Activated T-helper 2 cell treated with anti-CD3 and anti-CD28 coated beads, Interferon-gamma antibody, Interleukin-2, Interleukin-4, amounts not matched to agents 10 μg/mL and 5 μg/mL and 100 μg/mL, durations not matched to agents 14 hours and 24 hours and 36 hours (primary cell): ENCODE results near the gene SYMPK. TPM values are rescaled to one million over a fixed set of nuclear protein-coding genes. Genes with fewer than 3 reads are reported as not detected.
A peak's percentile ranks its signal among the peaks of the same experiment; 100 is the strongest.

Experiments used
- DNase-seq: peaks from one replicate; pipeline ENCODE4 v3.0.0; 2021; ENCODE audit warnings: low spot score
- H3K27ac Mint-ChIP-seq: one replicate; pipeline ENCODE4 v1.8.0; 2021; ENCODE audit warnings: mixed read lengths
- H3K27me3 Mint-ChIP-seq: one replicate; pipeline ENCODE4 v1.8.0; 2021; ENCODE audit warnings: low read depth, mixed read lengths
- H3K36me3 Mint-ChIP-seq: one replicate; pipeline ENCODE4 v1.8.0; 2021; ENCODE audit warnings: low read depth, mixed read lengths
- H3K4me1 Mint-ChIP-seq: one replicate; pipeline ENCODE4 v1.8.0; 2021; ENCODE audit warnings: low read depth, mixed read lengths
- H3K4me3 Mint-ChIP-seq: one replicate; pipeline ENCODE4 v1.8.0; 2021; ENCODE audit warnings: low read depth, mild to moderate bottlenecking, moderate library complexity, mixed read lengths
- H3K9me3 Mint-ChIP-seq: one replicate; pipeline ENCODE4 v1.8.0; 2021; ENCODE audit warnings: mixed read lengths
- intact Hi-C: fragments of 100-400 bp; cut with micrococcal nuclease; formaldehyde crosslinking; loops from one replicate; pipeline ENCODE4 v1.15.1; 2023
- total RNA-seq: library from RNA; stranded (reverse); gene quantifications from 2 replicates; pipeline ENCODE4 v1.2.3, GENCODE V29; 2022

SYMPK gene
- total RNA-seq, 1 donor from 2014 or later = 131 TPM

DNA sequence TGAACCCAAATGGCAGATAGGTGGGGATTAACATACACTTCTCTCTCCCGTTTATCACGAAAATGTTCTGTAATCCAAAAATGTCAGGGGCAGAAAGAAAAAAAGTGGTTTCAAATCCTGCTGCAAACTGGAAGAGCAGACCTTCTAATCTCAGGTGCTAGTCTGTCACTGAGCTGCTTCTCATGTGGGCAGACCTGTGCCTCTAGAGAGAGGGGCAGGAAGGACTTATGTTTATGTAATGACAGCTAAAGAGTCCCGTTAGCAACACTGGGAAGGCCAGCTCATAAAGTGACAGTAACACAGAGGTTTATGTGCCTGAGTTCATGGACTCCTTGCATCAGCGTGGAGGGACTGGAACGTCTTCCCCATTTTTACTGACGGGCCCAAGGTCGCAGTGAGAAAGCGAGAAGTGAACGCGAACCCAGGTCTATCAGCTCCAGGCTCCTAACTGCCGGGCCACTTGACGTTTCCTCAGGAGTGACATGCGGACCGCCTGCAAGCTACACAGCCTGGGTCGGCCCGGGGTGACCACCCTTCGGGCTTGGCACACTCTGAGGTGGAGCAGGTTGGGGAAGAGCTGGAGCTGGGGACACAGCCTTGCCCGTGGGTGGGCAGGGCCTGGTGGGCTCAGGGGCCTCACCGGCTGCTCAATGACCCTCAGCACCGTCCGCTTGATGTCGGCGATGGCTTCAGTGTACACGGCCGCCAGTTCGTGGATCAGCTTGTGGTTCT is 38.2 kb downstream of the SYMPK start:
- intact Hi-C loops = no loop called here
- Mint-ChIP-seq H3K4me1 (peaks cover 2% of the 10 kb centered on the region), H3K4me3 (no peak overlapping the region), H3K36me3 (peaks cover 57% of the 10 kb centered on the region), H3K27me3 (no peaks in the 10 kb centered on the region), H3K9me3 (no peaks in the 10 kb centered on the region), H3K27ac (no peak overlapping the region)
- no peak for DNase-seq

DNA sequence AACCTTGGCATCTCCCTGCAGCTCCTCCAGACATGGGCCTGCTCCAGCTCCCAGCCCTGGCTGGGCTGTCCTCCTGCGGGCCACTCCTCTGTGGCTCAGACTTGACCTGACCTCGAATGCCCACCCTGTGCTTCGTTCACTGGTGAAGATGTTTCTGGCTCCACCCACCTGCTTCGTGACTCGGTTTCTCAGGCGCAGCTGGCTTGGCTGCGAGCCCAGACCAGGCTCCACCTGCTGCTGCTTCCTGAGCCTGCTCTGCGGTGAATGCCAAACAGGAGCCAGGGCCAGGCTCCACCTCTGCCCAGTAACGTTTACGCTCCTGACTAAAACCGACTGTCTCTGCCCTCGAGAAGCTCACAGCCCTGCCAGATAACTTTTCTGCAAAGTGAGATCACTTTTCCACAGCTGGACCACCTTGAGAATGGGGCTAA is 38.9 kb downstream of the SYMPK start:
- intact Hi-C loops = no loop called here
- no peak for DNase-seq
- no peaks in the 10 kb centered on the region for H3K27me3 Mint-ChIP-seq
- H3K4me3 Mint-ChIP-seq = no peak overlapping the region
- H3K36me3 Mint-ChIP-seq = peaks cover 51% of the 10 kb centered on the region
- peaks cover 2% of the 10 kb centered on the region for H3K4me1 Mint-ChIP-seq
- no peaks in the 10 kb centered on the region for H3K9me3 Mint-ChIP-seq
- no peak overlapping the region for H3K27ac Mint-ChIP-seq

GRCh38 chr19:45823182-45823581 is 39.8 kb downstream of the SYMPK start:
- Mint-ChIP-seq H3K27me3 (no peaks in the 10 kb centered on the region), H3K9me3 (no peaks in the 10 kb centered on the region), H3K36me3 (peaks cover 46% of the 10 kb centered on the region), H3K4me1 (peaks cover 2% of the 10 kb centered on the region), H3K4me3 (no peak overlapping the region), H3K27ac (no peak overlapping the region)
- intact Hi-C loops = no loop called here
- no peak for DNase-seq

DNA sequence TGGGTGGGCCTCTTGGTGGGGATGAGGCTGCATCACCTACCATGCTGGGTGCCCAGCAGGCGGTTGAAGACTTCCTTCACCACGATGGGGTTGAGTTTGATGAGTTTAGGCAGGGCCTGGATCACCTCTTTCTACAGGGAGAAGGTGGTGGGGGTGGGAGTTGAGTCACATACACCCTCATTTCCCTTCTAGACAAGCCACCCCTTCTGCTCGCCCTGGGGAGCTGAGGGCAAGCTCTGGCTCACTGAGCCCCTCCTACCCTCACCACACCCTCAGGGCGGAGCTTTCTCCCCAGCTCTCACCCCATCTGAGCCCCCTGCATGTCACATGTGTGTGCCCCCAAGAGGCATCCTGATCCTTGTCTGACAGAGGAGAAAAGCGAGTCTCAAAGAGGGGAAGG is 40.2 kb downstream of the SYMPK start:
- Mint-ChIP-seq H3K27ac (no peak overlapping the region), H3K4me3 (no peak overlapping the region), H3K4me1 (peaks cover 2% of the 10 kb centered on the region), H3K27me3 (no peaks in the 10 kb centered on the region), H3K36me3 (peaks cover 42% of the 10 kb centered on the region), H3K9me3 (no peaks in the 10 kb centered on the region)
- intact Hi-C loops = no loop called here
- DNase-seq = no peak

GRCh38 chr19:45821570-45821969 is 41.4 kb downstream of the SYMPK start:
- Mint-ChIP-seq H3K4me1 (peaks cover 3% of the 10 kb centered on the region), H3K27ac (no peak overlapping the region), H3K9me3 (no peaks in the 10 kb centered on the region), H3K4me3 (no peak overlapping the region), H3K27me3 (no peaks in the 10 kb centered on the region), H3K36me3 (peaks cover 38% of the 10 kb centered on the region)
- intact Hi-C loops = no loop called here
- no peak for DNase-seq

- Mint-ChIP-seq H3K27me3 (no peaks in the 10 kb centered on the region), H3K4me1 (peaks cover 3% of the 10 kb centered on the region), H3K27ac (no peak overlapping the region), H3K4me3 (no peak overlapping the region), H3K9me3 (no peaks in the 10 kb centered on the region), H3K36me3 (peaks cover 35% of the 10 kb centered on the region)
- no peak for DNase-seq
- intact Hi-C loops = no loop called here
Observed at GRCh38 chr19:45821103-45821521, 41.8 kb downstream of the SYMPK start.

GRCh38 chr19:45820413-45821102 is 42.4 kb downstream of the SYMPK start:
- Mint-ChIP-seq H3K27ac (no peak overlapping the region), H3K27me3 (no peaks in the 10 kb centered on the region), H3K4me3 (no peak overlapping the region), H3K36me3 (peaks cover 29% of the 10 kb centered on the region), H3K4me1 (peaks cover 3% of the 10 kb centered on the region), H3K9me3 (no peaks in the 10 kb centered on the region)
- intact Hi-C loops = no loop called here
- DNase-seq = no peak

DNA sequence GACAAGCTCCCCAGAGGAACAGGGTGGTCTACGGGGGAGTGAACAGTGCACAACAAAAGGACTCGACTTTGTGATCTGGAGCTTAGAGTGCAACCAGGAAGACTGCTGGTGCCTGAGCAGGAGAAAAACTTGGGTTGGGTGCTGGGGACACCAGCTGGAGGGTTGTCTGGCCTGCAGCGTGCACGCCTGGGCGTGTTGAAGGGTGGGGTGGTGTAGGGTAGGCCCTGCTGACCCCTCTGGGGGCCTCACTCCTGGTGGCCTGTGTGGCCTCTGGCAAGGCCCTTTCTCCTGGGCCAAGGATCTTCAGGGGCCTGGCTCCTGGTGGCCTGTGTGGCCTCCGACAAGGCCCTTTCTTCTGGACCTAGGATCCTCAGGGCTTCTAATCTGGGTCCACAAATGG is 43.2 kb downstream of the SYMPK start:
- peaks cover 27% of the 10 kb centered on the region for H3K36me3 Mint-ChIP-seq
- H3K4me1 Mint-ChIP-seq = peaks cover 3% of the 10 kb centered on the region
- no peak for DNase-seq
- no peak overlapping the region for H3K27ac Mint-ChIP-seq
- H3K9me3 Mint-ChIP-seq = no peaks in the 10 kb centered on the region
- intact Hi-C loops = loop anchor here (5.0 kb wide), 1 partner anchor 198 kb away; no protein-coding TSS in a partner anchor
- H3K4me3 Mint-ChIP-seq = no peak overlapping the region
- H3K27me3 Mint-ChIP-seq = no peaks in the 10 kb centered on the region

DNA sequence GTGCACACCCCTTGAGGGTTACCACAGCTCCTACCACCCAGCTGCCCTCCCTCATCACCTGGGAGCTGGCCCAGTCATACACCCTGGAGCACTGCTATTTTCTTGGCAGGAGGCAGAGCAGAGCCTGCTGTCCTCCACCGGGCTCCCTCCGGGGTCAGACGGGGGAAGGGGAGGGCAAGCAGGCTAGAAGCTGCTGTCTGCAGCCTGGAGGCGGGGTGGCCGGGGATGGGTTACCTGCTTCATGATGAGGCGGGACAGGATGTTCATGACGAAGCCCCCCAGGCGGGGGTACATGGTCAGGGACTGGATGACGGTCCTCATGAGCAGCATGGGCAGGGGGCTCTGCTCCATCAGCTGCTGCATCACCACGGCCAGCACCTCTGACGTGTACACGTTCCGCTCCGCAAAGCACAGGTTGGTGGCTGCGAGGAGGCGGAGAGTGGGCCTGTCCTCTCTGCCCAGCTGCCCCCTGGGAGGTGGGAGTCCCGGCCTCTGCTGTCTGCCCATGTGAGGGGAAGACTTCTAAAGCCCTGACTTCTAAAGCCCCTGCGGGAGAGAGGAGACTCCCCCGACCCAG is 45.1 kb downstream of the SYMPK start:
- no peak overlapping the region for H3K27ac Mint-ChIP-seq
- no peaks in the 10 kb centered on the region for H3K27me3 Mint-ChIP-seq
- H3K36me3 Mint-ChIP-seq = peaks cover 24% of the 10 kb centered on the region
- DNase-seq = no peak
- no peak overlapping the region for H3K4me3 Mint-ChIP-seq
- intact Hi-C loops = loop anchor here (1.0 to 5.0 kb wide), 2 partner anchors 65 to 199 kb away; no protein-coding TSS in a partner anchor
- H3K9me3 Mint-ChIP-seq = no peaks in the 10 kb centered on the region
- peaks cover 3% of the 10 kb centered on the region for H3K4me1 Mint-ChIP-seq

GRCh38 chr19:45817010-45817724 is 45.8 kb downstream of the SYMPK start:
- no peaks in the 10 kb centered on the region for H3K27me3 Mint-ChIP-seq
- DNase-seq = peak; percentile 91
- intact Hi-C loops = loop anchor here (1.0 to 5.0 kb wide), 2 partner anchors 66 to 200 kb away; no protein-coding TSS in a partner anchor
- H3K4me1 Mint-ChIP-seq = peaks cover 3% of the 10 kb centered on the region
- H3K9me3 Mint-ChIP-seq = no peaks in the 10 kb centered on the region
- no peak overlapping the region for H3K4me3 Mint-ChIP-seq
- no peak overlapping the region for H3K27ac Mint-ChIP-seq
- H3K36me3 Mint-ChIP-seq = peaks cover 22% of the 10 kb centered on the region

DNA sequence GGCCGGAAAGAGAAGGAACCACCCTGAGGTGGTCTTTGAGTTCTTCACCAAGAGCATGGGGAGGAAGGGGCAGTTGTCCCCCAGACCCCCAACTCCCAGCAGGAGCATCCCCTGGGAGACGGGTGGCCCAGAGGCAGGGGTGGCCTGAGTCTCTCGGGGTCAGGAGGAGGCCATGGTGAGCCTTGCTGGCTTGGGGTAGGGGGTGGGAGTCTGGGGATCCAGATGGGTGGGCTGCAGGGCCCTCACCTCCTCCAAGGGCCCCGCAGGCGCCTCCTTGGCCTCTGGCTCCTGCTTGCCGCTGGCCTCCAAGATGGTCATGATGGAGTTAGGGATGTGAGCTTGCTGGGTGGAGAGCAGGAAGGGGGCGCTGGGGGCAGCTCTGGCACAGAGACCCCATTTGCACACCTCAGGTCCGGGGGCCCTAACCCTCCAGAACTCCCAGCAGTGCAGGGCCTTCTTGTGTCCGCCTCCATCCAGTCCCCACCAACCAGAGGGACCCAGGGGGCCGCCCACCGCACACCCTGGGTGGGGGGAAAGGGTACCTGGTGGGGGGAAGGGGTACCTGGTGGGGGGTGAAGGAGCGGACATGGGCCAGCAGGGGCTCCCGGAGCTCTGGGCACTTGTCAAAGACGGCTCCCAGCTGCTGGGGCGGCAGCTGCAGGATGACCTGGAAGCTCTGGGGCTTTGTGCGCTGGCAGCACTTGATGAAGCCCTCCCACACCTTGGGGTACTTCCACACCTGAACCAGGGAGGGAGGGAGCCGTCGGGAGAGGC is 46.5 kb downstream of the SYMPK start:
- no peak for DNase-seq
- intact Hi-C loops = loop anchor here (1.0 to 5.0 kb wide), 2 partner anchors 67 to 201 kb away; no protein-coding TSS in a partner anchor
- H3K36me3 Mint-ChIP-seq = peaks cover 20% of the 10 kb centered on the region
- H3K27me3 Mint-ChIP-seq = no peaks in the 10 kb centered on the region
- H3K4me3 Mint-ChIP-seq = no peak overlapping the region
- no peaks in the 10 kb centered on the region for H3K9me3 Mint-ChIP-seq
- H3K4me1 Mint-ChIP-seq = peaks cover 3% of the 10 kb centered on the region
- no peak overlapping the region for H3K27ac Mint-ChIP-seq
